ENCODE measurements around the gene TMEM219. TPM values are rescaled to one million over a fixed set of nuclear protein-coding genes. Genes with fewer than 3 reads are reported as not detected.

TMEM219 gene
- total RNA-seq, 2 donors from 2014 or later, result 84.5 to 84.7 TPM

- ATAC-seq (replicated peaks in 1 of 2), result no peak
- no peak overlapping the region for H3K27ac Mint-ChIP-seq
- no peaks in the 10 kb centered on the region for H3K27me3 Mint-ChIP-seq (ENCODE audit: low read depth)
- H3K9me3 Mint-ChIP-seq, result no peaks in the 10 kb centered on the region
- H3K36me3 Mint-ChIP-seq (ENCODE audit: insufficient read depth in 2 of 2), result peaks cover 1 to 5% of the 10 kb centered on the region in 2 donors
- DNase-seq, result no peak
- H3K4me1 Mint-ChIP-seq (ENCODE audit: low read depth), result peaks cover 24% of the 10 kb centered on the region
- H3K4me3 Mint-ChIP-seq, result no peak overlapping the region
Measured at GRCh38 chr16:29999605-30000004, 37.7 kb downstream of the TMEM219 start.

- Mint-ChIP-seq H3K9me3 (no peaks in the 10 kb centered on the region), H3K4me3 (no peak overlapping the region), H3K27me3 (ENCODE audit: low read depth) (no peaks in the 10 kb centered on the region), H3K4me1 (ENCODE audit: low read depth) (peaks cover 20% of the 10 kb centered on the region), H3K27ac (no peak overlapping the region), H3K36me3 (ENCODE audit: insufficient read depth in 2 of 2) (peaks cover 0 to 3% of the 10 kb centered on the region in 2 donors)
- ATAC-seq (replicated peaks in 1 of 2) (no peak), DNase-seq (no peak)
Measured at GRCh38 chr16:30000735-30001631, 39.1 kb downstream of the TMEM219 start.

DNA sequence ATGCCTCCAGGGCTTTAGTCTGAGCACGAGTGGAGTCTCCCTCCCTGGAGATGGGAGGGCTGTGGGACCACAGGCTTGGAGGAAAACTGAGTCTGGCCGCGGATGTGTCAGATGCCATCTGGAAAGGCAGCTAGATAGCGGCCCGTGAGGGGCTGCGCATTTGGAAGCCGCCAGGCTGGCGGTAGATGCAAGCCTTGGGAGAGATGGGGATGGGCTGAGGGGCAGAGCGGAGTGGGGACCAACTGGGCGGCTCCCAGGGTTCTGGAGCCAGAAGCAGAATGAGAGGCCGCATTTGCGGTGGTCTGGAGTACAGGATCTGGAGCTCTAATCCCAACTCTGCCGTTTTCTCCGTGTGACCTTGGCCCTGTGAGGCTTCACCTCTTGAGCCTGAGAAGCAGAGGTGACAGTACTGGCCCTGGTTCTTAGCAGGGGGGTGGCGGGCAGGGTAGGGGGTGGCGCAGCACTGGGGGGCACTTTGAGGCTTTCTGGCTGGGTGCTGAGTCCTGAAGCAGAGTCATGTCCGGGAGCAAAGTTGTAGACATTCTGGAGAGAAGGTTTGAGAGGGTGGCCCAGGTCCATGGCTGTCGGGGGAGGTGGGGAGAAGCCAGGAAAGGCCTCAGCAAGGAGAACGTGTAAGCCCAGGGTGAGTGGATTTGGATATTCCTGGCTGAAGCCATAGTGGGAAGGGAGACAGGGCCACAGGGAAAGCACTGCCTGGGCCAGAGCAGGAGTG is 40.9 kb downstream of the TMEM219 start:
- Mint-ChIP-seq H3K27ac (no peak overlapping the region), H3K36me3 (ENCODE audit: insufficient read depth in 2 of 2) (peaks cover 0 to 1% of the 10 kb centered on the region in 2 donors), H3K27me3 (ENCODE audit: low read depth) (no peaks in the 10 kb centered on the region), H3K4me1 (ENCODE audit: low read depth) (peaks cover 14% of the 10 kb centered on the region), H3K4me3 (no peak overlapping the region), H3K9me3 (no peaks in the 10 kb centered on the region)
- ATAC-seq (replicated peaks in 1 of 2) (no peak), DNase-seq (no peak)

GRCh38 chr16:30003670-30004423 is 42.0 kb downstream of the TMEM219 start:
- ATAC-seq (replicated peaks in 1 of 2), result no peak
- no peak for DNase-seq
- Mint-ChIP-seq H3K27me3 (ENCODE audit: low read depth) (no peaks in the 10 kb centered on the region), H3K9me3 (no peaks in the 10 kb centered on the region), H3K4me3 (no peak overlapping the region), H3K27ac (no peak overlapping the region), H3K36me3 (ENCODE audit: insufficient read depth in 2 of 2) (peaks cover 0 to 1% of the 10 kb centered on the region in 2 donors), H3K4me1 (ENCODE audit: low read depth) (peaks cover 14% of the 10 kb centered on the region)

- H3K27ac Mint-ChIP-seq, result no peak overlapping the region
- H3K9me3 Mint-ChIP-seq, result no peaks in the 10 kb centered on the region
- H3K36me3 Mint-ChIP-seq (ENCODE audit: insufficient read depth in 2 of 2), result peaks cover 0 to 1% of the 10 kb centered on the region in 2 donors
- peaks cover 13% of the 10 kb centered on the region for H3K4me1 Mint-ChIP-seq (ENCODE audit: low read depth)
- no peak for DNase-seq
- no peak for ATAC-seq (replicated peaks in 1 of 2)
- H3K4me3 Mint-ChIP-seq, result no peak overlapping the region
- H3K27me3 Mint-ChIP-seq (ENCODE audit: low read depth), result no peaks in the 10 kb centered on the region
Measured at GRCh38 chr16:30004424-30004776, 42.5 kb downstream of the TMEM219 start.

DNA sequence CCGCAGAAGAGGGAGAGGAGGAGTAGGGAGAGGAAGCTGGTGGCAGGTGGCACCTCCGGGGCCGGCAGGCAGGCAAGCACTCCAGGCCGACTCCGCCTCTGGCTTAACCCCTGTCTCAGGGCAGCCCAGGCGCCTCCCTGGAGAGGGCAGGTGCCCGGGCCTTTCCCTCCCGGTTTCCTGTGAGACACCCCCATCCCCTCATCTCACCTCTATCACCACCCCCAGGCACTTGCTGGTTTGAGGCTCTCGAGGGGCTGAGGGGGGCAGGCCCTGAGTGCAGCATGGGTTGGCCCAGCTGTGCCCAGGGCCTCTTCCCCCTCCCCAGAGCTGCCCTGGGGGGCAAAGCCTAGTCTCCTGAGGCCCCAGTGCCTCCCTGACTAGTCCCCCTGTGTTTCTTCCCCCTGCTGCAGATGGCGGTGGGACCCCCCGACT is 42.9 kb downstream of the TMEM219 start:
- no peaks in the 10 kb centered on the region for H3K36me3 Mint-ChIP-seq (ENCODE audit: insufficient read depth in 2 of 2)
- no peaks in the 10 kb centered on the region for H3K27me3 Mint-ChIP-seq (ENCODE audit: low read depth)
- H3K9me3 Mint-ChIP-seq, result no peaks in the 10 kb centered on the region
- ATAC-seq (replicated peaks in 1 of 2) (peak in 1 of 2 donors; percentile 4), DNase-seq (no peak)
- H3K4me3 Mint-ChIP-seq, result no peak overlapping the region
- H3K4me1 Mint-ChIP-seq (ENCODE audit: low read depth), result peaks cover 9% of the 10 kb centered on the region
- H3K27ac Mint-ChIP-seq, result no peak overlapping the region

GRCh38 chr16:30005341-30006094 is 43.6 kb downstream of the TMEM219 start:
- peak; percentile 48 to 57 for ATAC-seq (replicated peaks in 1 of 2)
- Mint-ChIP-seq H3K27me3 (ENCODE audit: low read depth) (no peaks in the 10 kb centered on the region), H3K9me3 (no peaks in the 10 kb centered on the region), H3K27ac (no peak overlapping the region), H3K36me3 (ENCODE audit: insufficient read depth in 2 of 2) (no peaks in the 10 kb centered on the region), H3K4me1 (ENCODE audit: low read depth) (peaks cover 11% of the 10 kb centered on the region), H3K4me3 (no peak overlapping the region)
- peak; percentile 41 to 52 for DNase-seq

DNA sequence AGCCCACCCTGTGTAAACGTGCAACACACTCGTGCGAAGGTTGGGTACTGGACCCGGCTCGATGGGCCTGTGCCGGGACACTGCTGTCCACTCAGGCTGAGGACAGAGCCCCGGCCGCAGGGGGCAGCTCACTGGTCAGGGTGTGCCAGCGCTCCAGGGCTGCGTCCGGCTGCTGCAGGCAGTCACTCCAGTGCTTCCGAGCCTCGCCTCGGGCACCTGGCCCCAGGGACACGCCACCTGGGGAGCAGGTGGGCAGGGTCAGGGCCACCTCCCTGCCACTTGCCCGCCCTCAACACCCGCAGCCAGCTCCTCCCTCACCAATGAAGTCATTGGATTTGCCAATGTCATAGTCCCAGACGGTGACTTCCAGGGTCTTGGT is 44.2 kb downstream of the TMEM219 start:
- Mint-ChIP-seq H3K27me3 (ENCODE audit: low read depth) (no peaks in the 10 kb centered on the region), H3K9me3 (no peaks in the 10 kb centered on the region), H3K27ac (no peak overlapping the region), H3K4me1 (ENCODE audit: low read depth) (peaks cover 12% of the 10 kb centered on the region), H3K36me3 (ENCODE audit: insufficient read depth in 2 of 2) (no peaks in the 10 kb centered on the region), H3K4me3 (no peak overlapping the region)
- ATAC-seq (replicated peaks in 1 of 2) (no peak), DNase-seq (no peak)

GRCh38 chr16:30006659-30007377 is 44.9 kb downstream of the TMEM219 start:
- Mint-ChIP-seq H3K36me3 (ENCODE audit: insufficient read depth in 2 of 2) (no peaks in the 10 kb centered on the region), H3K27ac (no peak overlapping the region), H3K9me3 (no peaks in the 10 kb centered on the region), H3K4me1 (ENCODE audit: low read depth) (peaks cover 16% of the 10 kb centered on the region), H3K4me3 (no peak overlapping the region), H3K27me3 (ENCODE audit: low read depth) (peaks cover 2% of the 10 kb centered on the region)
- ATAC-seq (replicated peaks in 1 of 2), result no peak
- DNase-seq, result no peak

DNA sequence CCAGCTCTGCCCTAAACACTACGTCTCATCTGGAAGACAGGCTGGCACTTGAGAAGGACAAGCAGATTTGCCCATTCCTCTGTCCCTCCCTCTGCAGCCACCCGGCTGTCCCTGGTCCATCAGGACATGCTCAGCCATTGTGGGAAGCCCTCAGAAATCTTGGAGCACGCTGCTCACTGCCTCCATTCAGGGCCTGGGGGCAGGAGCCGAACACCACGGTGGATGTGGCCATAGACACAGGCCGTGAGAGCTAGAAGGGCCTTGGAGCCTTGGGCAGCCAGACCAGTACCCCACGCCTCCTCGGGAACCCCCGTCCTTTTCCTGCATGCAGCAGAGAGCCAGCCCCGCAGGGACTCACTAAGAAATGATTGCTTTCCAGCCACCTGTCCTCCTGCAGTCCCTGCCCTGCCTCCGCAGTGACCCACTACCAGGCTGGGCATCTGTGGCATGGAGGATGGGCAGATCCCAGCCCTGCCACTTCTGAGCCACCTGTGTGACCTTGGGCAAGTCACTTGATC is 45.6 kb downstream of the TMEM219 start:
- H3K4me3 Mint-ChIP-seq, result no peak overlapping the region
- no peak overlapping the region for H3K27ac Mint-ChIP-seq

DNA sequence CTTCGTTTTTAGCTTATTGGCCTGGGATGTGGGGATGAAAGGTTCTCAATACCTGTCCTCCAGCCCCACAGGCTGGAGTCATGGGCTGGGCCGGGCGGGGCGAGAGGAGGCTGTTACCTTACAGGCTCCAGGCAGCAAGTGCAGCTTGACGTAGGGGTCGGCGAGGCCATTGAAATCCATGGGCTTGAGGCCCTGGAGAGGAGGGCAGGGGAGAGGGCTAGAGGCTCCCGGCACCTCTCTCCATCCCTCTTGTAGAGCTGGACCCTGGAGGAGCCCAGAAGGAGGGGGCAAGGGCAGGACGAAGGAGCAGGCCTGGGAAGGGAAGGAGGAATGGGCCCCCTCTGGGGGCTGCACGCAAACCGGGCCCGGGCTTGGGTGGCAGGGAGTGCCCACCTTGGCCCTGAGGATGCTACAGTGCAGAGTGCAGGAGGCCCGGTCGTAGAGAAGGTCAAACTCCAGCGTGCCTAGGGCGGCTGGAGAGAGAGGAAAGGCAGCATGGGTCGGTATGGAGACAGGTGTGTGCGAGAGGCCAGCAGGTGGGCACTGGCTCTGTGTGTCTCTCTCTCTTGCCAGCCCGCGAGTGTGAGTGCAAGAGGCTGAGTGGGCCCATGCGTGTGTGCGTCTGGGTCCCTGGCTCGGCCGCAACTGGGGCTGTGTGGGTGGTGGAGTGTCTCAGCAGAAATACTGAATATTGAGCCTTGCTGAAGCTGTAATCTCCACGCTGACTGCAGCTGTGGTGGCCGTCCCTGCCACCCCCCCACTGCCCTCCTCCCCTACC is 47.4 kb downstream of the TMEM219 start:
- Mint-ChIP-seq H3K27me3 (ENCODE audit: low read depth) (peaks cover 7% of the 10 kb centered on the region), H3K9me3 (no peaks in the 10 kb centered on the region), H3K4me1 (ENCODE audit: low read depth) (peaks cover 12% of the 10 kb centered on the region), H3K27ac (no peak overlapping the region), H3K36me3 (ENCODE audit: insufficient read depth in 2 of 2) (peaks cover 2% of the 10 kb centered on the region in 2 donors), H3K4me3 (peak overlapping the region in 1 of 2 donors; percentile 29)
- no peak for DNase-seq
- ATAC-seq (replicated peaks in 1 of 2), result no peak

More for the DNA sequence above, 45.6 kb downstream of the TMEM219 start:
- Mint-ChIP-seq H3K4me1 (ENCODE audit: low read depth) (peaks cover 14% of the 10 kb centered on the region), H3K36me3 (ENCODE audit: insufficient read depth in 2 of 2) (peaks cover 2% of the 10 kb centered on the region in 2 donors), H3K9me3 (no peaks in the 10 kb centered on the region), H3K27me3 (ENCODE audit: low read depth) (peaks cover 7% of the 10 kb centered on the region)
- ATAC-seq (replicated peaks in 1 of 2), result no peak
- DNase-seq, result no peak
